Brain pericyte (primary cell): ENCODE results near the gene SSUH2.
"Not testable (repeated sequence)": the region's sequence is repeated elsewhere in the genome, so short reads cannot be mapped to it uniquely, and the experiment has no call there.

ENCODE experiments used
- DNase-seq: peaks from one replicate; pipeline ENCODE4 v3.0.0-alpha.2; 2012; ENCODE audit warnings: low read depth, low spot score

Gene SSUH2

GRCh38 chr3:8581373-8581772 is 63.2 kb downstream of the SSUH2 start:
- DNase-seq, result no peak

GRCh38 chr3:8580434-8580833 is 64.2 kb downstream of the SSUH2 start:
- DNase-seq, result not testable (repeated sequence)

DNA sequence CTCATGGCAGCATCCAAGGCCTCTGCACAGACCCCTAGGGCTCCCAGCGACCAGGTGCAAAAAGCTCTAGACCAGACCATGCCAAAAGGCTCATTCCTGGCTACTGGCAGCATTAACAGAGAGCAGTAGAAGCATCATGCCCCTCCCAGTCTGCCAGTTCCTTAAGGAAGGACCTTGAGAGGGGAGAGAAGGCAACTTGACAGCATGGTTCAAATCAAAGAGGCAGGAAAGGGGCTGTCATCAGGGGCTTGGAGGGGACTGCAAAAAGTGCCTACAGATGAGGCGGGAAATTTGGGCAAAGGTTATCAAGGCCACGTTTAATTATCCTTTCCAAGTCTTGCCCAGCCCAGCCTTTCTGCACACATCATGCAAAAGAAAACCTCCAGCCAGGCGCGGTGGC is 64.7 kb downstream of the SSUH2 start:
- no peak for DNase-seq

DNA sequence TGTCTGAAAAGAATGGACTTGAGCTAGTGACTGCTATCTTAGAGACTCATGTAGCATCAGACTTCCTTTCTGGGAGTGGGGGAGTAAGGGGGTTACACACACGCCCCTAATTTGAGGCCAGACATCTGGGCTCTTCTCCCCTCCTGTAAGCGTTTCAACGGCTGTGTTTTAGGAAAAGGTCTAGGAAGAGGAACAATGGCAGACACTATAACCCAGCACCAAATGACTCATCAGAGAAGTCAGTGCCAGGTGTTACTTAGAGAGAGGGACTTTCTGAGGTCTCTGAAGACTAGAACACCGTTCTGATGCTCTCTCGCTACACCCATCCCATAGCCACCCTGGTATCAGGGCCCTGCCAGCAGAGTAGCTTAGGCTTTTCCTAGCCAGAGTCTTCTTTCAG is 65.5 kb downstream of the SSUH2 start:
- DNase-seq, result no peak

- DNase-seq, result no peak
Measured at GRCh38 chr3:8578282-8578681, 66.3 kb downstream of the SSUH2 start.

DNA sequence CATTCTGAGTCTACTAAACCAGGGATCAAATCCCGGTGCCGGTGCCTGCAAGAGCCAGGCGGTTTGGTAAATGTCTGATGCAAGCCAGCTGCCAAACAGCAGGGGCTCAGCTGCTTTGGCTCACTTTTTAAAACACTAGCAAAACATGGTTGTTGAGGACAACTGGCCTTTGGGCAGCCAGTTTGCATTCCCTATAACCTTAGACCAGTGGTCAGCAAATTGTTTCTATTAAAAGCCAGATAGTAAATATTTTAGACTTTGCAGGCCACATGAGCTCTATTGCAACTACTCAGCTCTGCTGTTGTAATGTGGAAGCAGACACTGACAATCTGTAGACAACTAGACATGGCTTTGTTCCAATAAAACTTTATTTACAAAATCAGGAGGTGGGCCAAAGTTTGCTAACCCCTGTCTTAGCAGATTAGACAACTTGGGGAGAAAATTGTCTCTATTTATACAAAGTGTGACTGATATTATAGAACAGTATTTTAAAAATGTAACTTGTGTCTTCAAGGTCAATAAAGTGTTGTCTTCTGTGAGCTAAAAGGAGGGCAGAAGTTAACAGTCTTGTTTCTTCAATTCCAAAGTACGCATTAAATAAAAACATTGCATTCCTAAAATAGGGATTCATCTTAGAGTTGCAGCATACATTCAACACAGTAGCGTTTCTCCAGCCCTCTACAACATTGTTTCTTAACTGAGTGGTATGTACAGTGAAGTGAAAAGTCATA is 67.6 kb downstream of the SSUH2 start:
- DNase-seq, result peak; percentile 68

DNA sequence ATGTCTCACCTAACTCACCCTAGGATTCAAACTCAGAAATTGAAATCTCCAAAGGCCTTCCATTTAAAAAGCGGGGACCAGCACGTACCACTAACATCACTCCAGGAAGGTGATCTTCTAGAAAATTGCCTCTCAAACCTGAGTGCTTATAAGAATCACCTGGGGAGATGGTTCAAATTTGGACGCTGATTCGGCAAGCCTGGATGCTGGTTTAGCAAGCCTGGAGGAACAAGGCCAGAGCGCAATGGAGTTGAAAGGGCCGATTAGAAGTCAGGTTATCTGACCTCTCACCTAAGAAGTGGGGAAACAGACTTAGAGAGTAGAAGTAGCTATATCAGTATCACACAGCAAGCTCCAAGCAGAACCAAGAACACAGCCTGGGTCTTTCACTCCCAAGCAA is 68.2 kb downstream of the SSUH2 start:
- DNase-seq, result no peak

GRCh38 chr3:8575364-8576104 is 69.1 kb downstream of the SSUH2 start:
- peak; percentile 24 for DNase-seq

GRCh38 chr3:8574670-8575322 is 69.8 kb downstream of the SSUH2 start:
- no peak for DNase-seq

DNA sequence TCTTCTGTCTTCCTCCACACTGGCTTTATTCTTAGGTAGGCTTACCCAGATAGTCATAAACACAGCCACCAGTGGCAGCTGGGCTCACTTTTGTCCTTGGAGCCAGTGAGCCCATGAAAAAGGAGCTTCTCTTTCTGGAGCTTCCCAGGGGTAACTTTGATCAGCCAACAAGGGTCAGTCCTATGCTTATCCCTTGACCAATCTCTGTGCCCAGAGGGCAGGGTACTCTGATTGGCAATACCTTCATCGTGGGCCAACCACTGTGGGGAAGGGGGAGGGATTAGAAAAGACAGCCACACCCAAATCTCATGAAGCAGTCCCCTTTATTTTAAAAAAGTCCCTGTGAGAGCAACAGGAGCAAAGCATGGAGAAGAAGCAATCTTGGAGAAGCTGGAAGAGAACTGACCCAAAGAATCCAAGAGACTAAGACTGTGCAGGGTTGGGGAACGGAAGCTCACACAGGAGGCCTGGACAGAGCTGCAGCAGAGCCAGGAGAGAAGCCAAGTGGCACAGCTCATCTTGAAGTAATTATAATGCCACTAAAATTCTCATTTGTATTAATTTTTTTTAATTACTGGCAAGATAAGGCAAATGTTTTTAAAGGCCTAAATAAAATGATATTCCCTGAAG is 70.4 kb downstream of the SSUH2 start:
- DNase-seq, result no peak

GRCh38 chr3:8573342-8573926 is 71.2 kb downstream of the SSUH2 start:
- DNase-seq, result no peak

DNA sequence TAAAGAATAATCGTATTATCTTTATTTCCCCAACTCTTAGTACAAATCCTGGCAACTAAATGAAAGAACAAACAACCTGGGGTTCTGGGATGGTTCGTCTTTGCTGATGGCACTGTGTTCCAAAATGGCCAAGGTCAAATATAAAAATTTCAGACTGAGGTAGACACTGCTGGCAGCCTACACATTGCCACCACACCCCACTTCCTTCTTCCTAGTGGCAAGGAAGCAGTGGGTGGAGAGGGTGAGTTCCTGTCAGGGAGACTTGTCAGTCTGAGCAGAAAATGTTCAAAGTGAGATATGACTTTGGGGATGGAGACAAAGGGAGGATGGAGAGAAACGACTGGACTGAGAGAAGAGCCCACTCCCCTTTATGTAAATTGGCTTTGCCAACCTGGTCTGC is 73.3 kb downstream of the SSUH2 start:
- no peak for DNase-seq
